ENCODE results near the gene TNNI3K. TPM values are rescaled to one million over a fixed set of nuclear protein-coding genes. Genes with fewer than 3 reads are reported as not detected.

TNNI3K gene
- polyA plus RNA-seq, 3 donors, result 0.16 to 1.7 (median 0.70) TPM

DNA sequence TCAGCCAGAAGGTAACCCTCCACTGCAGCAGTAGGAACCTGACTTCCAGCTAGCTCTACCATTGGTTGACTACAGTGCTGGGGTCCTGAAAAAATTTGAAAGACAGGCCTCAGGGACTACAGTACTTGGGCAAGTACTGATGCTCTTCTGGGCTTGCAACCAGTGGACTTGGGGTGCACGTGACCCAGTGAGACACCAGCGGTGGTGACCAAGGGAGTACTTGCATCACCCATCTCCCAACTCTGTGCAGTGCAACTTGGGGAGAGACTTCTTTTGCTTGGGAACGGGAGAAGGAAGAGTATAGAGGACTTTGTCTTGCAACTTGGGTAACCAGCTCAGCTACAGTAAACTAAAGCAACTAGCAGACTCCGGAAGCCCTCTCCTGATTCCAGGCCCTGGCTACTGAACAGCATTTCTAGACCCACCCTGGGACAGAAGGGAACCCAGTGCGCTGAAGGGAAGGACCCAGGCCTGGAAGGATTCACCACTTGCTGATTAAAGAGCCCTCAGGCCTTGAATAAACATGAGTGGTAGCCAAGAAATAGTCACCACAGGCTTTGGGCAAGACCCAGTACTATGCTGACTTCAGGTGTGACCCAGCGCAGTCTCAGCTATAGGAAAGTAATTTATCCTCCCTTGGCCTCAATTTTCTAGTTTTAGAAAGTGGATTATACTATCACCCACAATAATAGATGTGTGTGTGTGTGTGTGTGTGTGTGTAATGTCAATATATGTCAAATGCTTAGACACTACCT lies 45.6 kb downstream of the TNNI3K start:
- 88 to 94% (median 91%) methylated on average over 6 of the region's 6 CpGs for WGBS, 3 donors
- no peak overlapping the region for H3K27ac ChIP-seq (ENCODE audit: low read depth, low read length)

DNA sequence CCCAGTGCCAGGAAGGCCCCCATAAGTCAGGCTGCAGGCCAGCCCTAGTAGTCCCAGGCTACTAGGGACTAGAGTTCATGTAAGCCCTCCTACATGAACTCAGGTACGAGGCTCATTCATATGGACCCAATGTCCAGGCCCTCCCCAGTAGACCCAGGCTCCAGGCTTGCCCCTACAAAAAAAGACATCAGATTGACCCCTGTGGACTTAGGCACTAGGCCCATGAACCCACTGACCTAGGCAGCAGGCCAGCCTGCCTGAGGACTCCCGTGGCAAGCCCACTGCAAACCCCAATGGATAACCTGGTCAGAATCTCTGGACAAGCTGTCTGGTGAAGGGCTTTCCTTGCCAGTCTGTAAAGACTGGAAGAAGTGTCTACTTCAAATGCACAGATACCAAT lies 51.2 kb downstream of the TNNI3K start:
- 80 to 94% (median 85%) methylated on average over 2 of the region's 2 CpGs for WGBS, 3 donors
- no peak overlapping the region for H3K27ac ChIP-seq (ENCODE audit: low read depth, low read length)

DNA sequence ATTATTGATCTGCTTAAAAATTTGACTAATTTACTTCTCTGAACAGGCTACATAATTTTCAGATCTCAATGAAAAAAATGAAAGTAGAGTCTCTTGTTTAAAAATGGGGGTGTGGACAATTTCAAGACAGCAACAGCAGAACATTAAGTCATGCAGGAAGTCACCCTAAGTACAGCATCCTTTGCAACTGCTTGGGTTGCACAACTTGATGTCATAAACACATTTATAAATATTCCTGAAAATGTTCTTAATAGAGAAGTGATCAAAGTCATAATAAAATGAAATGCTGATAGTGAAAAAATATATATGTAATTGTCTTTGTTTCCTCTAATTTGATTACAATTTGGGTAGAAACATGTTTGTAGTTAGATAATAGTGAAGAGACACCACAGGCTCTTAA lies 79.3 kb downstream of the TNNI3K start:
- no peak overlapping the region for H3K27ac ChIP-seq (ENCODE audit: low read depth, low read length)

DNA sequence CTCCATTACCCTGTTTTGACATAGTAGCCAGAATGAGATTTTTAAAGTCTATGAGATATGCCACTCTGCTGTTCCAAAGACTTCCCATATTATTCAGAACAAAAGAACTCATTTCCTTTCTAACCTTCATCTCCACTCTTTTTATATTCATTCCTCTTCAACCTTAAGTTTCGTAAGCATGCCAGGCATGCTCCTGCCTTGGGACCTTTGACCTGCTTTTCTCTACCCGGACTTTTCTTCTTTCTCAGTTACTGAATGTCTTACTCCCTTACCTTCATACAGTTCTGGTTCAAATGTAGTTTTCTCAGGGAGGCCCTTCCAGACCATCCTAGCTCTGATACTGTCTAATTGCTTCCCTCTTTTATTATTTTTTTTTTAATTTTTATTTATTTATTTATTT lies 81.1 kb downstream of the TNNI3K start:
- WGBS, 3 donors, result 76 to 81% (median 80%) methylated on average over 2 of the region's 2 CpGs

DNA sequence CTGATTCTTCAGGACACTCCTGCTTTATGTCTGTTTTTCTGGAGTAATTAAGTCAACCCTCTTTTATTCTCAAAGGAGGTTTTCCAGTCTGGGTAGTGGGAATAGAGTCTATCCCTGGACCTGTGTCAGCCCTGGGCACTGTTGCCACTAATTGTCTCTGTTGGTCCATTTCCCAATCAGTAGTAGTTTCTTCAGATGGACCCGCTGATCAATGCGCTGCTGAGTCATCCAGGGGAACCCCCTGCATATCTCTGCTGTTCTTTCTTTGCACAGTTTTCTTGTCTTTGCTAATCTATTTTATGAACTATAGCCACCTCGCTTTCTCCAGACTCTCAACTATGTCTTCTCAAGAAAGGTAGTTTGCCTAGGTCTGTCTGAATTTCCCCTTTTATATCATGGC lies 82.5 kb downstream of the TNNI3K start:
- 83 to 95% (median 91%) methylated on average over 3 of the region's 3 CpGs for WGBS, 3 donors
- no peak overlapping the region for H3K27ac ChIP-seq (ENCODE audit: low read depth, low read length)

More for the DNA sequence above, 81.1 kb downstream of the TNNI3K start:
- no peak overlapping the region for H3K27ac ChIP-seq (ENCODE audit: low read depth, low read length)

DNA sequence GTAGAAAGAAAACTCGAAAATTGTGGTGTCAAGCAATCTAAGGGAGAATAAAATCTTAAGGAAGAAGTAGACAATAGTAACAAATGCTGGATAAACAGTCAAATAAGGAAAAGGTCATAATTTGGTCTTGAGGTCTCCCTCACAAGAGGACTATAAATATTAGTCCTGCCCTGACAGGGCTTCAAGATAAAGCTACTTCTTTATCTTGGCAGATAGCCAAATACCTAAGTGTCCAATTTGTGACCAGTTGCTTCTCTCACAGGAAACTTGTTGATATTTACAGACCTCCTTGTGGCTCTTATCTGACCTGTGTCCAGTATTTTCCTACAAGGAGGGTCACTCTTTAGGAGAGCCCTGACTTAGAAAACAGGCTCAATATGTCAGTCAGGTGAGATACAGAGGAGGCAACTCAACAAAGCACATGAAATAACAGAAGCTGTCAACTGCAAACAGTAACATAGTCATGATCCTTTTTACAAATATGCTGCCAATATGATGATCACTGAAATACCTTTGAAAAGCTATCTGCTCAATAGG lies 88.8 kb downstream of the TNNI3K start:
- no peak overlapping the region for H3K27ac ChIP-seq (ENCODE audit: low read depth, low read length)

DNA sequence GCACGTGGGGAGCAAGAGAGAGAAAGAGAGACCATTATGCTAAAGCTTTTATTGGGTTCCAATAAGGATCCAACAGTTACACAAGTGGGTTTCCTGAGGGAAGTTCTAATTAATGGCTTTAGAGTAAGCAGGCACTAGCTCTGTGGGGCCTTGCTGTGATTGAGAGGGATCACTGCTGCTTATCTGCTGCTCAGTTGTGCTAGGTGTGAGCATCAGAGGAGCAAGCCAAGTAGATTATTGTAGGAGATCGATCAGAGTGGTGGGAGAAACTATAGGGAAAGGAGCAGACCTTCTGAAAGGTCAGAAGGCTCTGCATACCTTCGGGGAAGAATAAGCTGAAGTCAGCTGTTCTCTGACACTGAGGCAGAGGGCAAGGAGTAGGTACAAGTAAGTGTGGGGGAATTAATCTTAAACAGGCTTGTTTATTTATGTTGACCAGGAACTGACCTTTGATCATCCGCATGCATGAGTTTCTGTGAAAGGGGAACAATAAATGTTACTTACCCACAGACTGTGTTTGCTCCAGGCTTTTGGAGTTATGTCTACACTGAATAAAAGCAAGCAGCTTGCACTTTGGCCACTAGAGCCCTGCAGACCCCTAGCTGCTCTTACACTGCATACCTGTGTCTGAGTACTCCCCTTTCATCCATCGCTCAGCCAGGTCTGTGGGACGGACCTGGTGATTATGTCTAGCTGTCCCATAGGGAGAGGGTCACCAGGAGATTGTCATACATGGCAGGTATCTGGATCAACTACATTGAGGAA lies 89.7 kb downstream of the TNNI3K start:
- 74 to 79% (median 77%) methylated on average over 6 of the region's 6 CpGs for WGBS, 3 donors
- no peak overlapping the region for H3K27ac ChIP-seq (ENCODE audit: low read depth, low read length)

More for the DNA sequence above, 88.8 kb downstream of the TNNI3K start:
- 41 to 67% (median 59%) methylated on average over 1 of the region's 1 CpG for WGBS, 3 donors

DNA sequence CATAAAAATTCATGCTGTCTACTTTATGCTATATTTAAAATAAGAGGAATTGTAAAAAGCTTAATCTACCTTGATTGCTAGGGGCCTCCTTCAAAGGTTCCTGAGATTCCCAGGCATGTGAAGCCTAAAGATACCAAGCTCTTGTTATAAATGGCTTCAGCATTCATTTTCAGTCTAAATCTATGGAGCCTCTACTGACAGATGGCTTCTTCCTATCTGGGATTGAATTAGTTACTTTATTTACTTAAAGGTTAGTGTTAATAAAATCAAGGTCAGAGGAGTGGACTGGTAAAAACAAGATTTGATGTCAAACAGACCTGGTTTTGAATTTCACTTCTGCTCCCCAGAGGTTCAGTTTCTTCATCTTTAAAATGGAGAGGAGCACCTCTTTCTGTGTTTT lies 93.7 kb downstream of the TNNI3K start:
- no peak overlapping the region for H3K27ac ChIP-seq (ENCODE audit: low read depth, low read length)

DNA sequence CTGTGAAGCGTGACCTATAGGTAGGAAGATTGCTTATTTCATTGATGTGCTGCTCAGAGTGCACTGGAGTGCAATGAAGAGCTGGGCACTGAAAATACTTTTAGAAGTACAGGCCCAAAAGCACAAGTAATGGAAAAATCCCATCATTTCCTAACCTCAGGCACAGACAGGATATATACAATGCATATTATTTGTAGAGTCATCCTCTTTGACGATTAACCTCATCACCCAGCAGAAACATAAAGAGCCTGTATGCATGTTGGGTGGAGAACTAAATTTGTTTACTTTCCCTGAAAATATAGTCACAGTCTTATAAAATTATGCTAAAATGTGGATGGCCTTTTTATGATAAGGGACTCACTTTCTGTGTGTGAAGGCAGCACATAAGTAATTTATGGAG lies 98.1 kb downstream of the TNNI3K start:
- 87 to 90% (median 88%) methylated on average over 2 of the region's 2 CpGs for WGBS, 3 donors

DNA sequence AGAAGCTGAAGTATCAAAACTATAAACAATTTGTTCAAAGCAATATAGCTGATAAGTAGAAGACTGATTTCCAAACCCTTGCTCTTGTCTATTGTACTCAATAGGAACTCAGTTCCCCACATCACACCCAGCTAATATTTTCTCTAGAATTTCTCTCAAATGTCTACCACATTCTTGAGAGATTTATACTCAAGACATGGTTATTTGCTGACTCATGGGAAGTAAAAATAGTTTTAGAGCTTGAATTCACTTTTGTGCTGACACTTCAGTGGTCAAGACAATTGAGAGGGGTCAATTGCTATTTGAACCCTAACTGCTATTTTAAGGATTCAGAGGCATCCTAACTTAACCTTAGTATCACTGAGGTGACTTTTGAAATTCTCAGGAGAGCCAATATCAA lies 99.0 kb downstream of the TNNI3K start:
- H3K27ac ChIP-seq (ENCODE audit: low read depth, low read length), result no peak overlapping the region

More for the DNA sequence above, 98.1 kb downstream of the TNNI3K start:
- H3K27ac ChIP-seq (ENCODE audit: low read depth, low read length), result no peak overlapping the region

DNA sequence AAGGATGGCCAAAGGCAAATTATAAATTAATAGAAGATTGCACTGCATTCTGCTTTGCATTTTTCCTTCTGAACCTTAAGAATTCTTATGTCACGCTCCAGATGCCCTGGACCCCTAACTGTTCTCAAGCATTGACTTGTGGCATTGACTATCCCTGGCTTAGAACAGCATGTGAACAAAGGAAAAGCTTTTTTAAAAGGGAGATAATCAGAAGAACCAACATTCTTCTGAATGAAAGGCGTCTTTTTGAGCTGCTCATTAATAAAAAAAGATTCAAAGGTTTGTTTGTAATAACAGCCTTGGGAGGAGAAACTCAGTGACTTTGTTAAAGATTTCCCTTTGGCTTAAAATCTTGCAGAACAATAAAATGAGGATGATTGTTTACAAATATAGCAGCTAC lies 105.5 kb downstream of the TNNI3K start:
- no peak overlapping the region for H3K27ac ChIP-seq (ENCODE audit: low read depth, low read length)
- 66 to 89% (median 86%) methylated on average over 2 of the region's 2 CpGs for WGBS, 3 donors

DNA sequence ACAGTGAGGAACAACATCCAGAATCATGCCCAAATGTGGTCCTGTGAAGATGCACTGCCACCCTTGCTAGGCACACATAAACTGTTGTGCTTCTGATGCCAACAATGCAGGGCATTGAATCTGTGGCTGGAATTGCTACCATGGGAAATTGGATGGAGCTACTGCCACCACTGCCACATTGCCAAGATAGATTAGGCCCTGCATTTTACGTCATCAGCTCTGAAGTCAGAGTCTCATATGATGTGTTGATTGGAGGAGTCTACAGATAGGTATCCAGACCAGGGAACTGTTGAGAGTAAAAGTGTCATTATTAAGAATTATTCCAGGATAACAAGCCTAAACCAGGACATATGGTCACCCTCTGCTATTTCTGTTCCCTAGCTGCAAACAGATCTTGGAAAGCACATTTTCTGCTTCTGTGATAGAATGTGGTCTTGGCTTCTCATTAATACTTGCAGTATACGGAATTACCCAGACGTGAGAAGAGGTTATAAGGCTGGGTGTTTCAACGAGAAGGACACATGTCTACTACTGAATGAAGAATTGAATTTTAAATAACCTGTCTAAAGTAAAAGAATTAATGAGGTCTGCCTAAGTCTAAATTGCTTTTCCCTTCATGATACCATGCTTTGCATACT lies 106.6 kb downstream of the TNNI3K start:
- 77 to 93% (median 85%) methylated on average over 4 of the region's 4 CpGs for WGBS, 3 donors

DNA sequence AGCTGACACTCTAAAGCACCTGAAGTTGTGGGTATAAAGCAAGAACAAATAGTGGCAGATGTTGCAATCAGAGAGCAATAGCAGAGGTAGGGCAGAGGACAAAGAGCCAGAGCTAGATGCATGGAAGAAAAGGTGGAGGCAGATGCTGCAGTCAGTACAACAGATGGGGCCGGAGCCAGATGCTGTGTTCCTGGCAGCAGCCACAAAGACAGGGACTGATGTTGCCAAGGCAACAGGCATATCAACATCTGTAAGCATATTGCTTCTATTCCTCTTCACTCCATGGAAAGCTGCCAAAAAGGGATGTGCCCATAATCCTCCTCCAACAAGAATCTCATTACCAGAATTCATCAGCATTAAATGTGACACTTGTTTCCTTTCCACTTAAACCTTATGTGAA lies 108.0 kb downstream of the TNNI3K start:
- 38 to 62% (median 56%) methylated on average over 1 of the region's 1 CpG for WGBS, 3 donors
- no peak overlapping the region for H3K27ac ChIP-seq (ENCODE audit: low read depth, low read length)

More for the DNA sequence above, 106.6 kb downstream of the TNNI3K start:
- no peak overlapping the region for H3K27ac ChIP-seq (ENCODE audit: low read depth, low read length)

DNA sequence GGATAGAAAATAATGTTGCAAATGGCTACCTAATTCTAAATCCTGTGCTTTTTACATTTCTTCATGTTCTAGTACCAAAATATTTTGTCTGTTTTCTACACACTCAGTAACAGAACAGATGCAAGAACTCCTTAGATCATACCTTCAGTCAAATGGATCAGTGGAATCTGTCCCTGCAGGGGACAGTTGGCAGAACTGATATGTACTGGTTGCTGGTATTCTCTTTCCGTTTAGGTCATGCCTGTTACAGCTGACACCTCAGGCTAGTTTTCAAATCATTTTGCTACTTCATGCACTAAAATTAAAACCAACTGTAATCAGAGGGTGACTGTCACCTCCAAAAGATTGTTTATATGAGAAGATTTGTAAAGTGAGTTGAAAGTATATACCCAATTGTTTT lies 109.2 kb downstream of the TNNI3K start:
- H3K27ac ChIP-seq (ENCODE audit: low read depth, low read length), result no peak overlapping the region
- WGBS, 3 donors, result 40 to 84% (median 80%) methylated on average over 1 of the region's 1 CpG

DNA sequence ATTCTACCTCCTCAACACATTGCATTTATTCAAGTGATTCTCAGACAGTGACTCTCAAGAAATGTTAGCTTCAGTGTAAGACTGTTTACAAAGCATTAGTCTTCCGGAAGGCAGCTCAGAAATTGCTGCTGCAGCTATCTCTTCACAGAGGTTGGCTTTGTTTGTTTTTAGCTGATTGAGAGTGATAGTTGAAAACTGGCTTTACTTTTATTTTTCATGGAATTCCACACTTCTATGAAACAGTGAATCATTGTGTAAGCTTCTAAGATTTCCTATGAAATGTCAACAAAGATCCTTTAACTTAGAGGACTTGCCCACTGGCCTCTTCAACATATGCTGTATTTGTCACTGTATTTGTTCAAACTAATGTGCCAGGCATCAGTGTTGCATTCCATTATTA lies 121.3 kb downstream of the TNNI3K start:
- H3K27ac ChIP-seq (ENCODE audit: low read depth, low read length), result no peak overlapping the region
- WGBS, 3 donors, result 32 to 87% (median 84%) methylated on average over 1 of the region's 1 CpG

DNA sequence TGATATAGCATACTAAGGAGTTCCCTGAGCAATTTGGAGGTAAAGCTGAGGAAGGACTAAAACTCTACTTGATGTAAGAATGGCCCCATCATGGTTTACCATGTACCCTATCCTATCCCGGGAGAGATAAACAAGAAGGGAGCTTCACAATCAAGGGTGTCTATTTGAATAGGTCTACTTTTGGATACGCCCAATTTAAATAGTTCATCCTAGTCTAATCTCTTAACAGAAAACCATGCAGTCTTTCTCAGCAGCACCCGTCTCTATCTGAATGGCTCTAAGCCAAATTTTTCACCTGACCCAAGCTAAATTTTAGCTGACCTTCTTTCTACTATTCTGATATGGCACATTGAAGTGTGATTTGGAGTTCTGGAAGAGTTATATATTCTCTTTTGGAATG lies 122.0 kb downstream of the TNNI3K start:
- 48 to 82% (median 81%) methylated on average over 3 of the region's 3 CpGs for WGBS, 3 donors
- H3K27ac ChIP-seq (ENCODE audit: low read depth, low read length), result no peak overlapping the region

DNA sequence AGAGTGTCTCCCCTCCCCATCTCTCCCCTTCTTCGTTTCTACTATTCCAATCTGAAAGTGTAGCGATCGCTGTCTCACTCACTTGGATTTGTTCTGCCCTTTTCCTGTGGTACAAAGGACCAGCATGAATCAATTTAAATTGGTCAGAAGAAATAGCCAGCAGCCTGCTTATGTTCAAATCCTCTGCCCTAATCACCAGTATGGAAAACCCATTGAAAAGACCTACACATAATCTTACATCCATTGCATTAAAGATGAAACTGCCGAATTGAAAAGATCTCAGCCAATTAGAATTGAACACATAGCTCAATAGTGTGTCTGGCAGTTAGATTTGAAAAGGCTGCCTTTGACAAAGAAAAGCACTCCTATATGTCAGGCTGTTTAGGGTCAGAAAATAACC lies 122.6 kb downstream of the TNNI3K start:
- 72 to 91% (median 86%) methylated on average over 4 of the region's 4 CpGs for WGBS, 3 donors
- H3K27ac ChIP-seq (ENCODE audit: low read depth, low read length), result no peak overlapping the region

DNA sequence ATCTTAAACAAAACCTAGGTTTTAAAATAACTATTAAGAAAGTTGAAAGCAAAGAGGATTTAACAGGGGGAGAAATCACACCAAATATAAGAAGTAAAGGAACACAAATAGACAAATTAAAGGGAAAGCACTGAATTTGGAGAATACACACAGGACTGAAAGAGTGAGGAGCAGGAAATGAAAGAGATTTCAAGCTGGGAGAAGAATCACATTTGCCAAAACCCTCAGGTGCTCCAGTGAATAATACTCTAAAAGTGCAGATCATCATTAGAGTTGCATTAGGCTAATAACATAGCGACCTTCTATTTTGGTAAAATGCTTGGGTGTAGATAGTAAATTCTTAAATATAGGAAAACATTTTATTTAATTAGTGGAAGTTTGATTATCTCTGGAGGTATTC lies 127.5 kb downstream of the TNNI3K start:
- 79 to 94% (median 86%) methylated on average over 1 of the region's 1 CpG for WGBS, 3 donors
- no peak overlapping the region for H3K27ac ChIP-seq (ENCODE audit: low read depth, low read length)

DNA sequence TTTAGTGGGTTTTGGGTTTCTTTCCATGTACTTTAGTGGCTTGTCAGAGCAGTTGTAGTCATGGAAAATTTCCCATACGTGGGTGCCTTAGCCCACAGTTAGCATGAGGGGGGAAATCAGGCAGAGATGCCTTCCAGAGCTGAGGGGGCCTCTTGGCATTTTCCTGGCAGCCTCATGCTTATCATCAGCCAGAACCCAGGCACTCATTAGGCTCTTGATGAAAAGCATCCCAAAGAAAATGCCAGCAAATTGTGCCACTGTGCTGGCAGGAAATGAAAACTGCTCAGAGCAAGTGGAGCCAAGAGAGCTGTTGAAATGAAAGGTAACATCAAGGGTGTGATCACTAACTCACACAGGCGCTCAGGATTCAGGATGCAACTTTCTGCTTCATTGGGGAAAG lies 128.0 kb downstream of the TNNI3K start:
- WGBS, 3 donors, result 52 to 73% (median 63%) methylated on average over 2 of the region's 2 CpGs
- no peak overlapping the region for H3K27ac ChIP-seq (ENCODE audit: low read depth, low read length)

Measured in adipose tissue (tissue), 3 donors.